NCI-H2196 treated with DMSO at 0.1 percent for 48 hours (cell line): ENCODE results near the gene RHBDD2.
"Not testable (repeated sequence)": the region's sequence is repeated elsewhere in the genome, so short reads cannot be mapped to it uniquely, and the experiment has no call there.

Experiments
- DNase-seq: peaks from one replicate; lab custom pipeline; 2025; ENCODE audit not compliant: unreplicated experiment; lab: John Stamatoyannopoulos, UW

Gene RHBDD2

DNA sequence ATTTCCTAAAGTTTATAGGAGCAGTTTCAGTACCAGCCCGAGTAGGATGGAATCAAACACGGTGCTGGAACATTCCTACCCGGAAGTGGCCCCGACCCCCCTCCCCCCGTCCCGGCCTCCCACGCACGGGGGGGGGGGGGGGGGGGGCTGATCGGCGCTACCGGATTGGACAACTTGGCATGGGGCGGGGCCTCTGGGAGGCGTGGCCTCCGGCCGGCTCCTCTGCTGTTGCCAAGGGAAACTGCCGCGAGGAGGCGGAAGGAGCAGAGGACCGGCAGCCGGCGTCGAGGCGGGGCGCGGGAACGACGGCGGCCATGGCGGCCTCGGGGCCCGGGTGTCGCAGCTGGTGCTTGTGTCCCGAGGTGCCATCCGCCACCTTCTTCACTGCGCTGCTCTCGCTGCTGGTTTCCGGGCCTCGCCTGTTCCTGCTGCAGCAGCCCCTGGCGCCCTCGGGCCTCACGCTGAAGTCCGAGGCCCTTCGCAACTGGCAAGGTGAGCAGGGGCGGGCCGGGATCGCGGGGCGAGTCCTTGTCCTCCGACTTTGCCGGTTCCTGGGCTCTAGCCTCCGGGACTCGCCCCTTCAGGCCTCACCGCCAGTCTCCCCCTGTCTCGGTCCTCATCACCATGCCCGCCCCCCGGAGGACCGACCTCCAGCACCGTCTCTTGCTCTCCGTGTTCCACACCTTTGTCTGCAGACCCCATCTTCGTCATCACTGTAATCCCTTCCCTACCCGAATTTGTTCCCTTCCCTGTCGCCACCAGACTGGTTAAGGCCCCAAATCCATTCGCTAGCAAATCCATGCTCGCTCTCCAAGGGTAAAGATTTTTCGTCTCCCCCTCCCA, at the start of gene RHBDD2:
Gene RHBDD2, plus strand, starts transcription at position 266 of the 843 bp plus-strand sequence. Its CDS starts 49 bp downstream, at position 315.
- DNase-seq, result peak; percentile 85

DNA sequence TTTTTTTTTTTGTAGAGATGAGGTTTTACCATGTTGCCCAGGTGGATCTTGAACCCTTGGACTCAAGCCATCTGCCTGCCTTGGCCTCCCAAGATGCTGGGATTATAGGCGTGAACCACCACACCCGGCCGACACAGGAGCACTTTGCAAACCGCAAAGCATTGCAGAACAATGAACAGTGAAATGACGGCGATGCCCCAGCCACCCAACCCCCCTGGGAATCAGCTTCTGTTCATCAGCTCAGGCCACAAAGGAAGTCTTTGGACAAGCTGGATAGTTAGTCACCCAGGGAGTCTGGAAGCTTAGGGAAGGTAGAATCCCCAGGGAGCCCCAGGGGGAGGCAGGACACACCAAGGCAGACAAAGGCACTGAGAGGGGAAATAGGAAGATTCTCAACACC, 49.2 kb upstream of the RHBDD2 start:
- not testable (repeated sequence) for DNase-seq

DNA sequence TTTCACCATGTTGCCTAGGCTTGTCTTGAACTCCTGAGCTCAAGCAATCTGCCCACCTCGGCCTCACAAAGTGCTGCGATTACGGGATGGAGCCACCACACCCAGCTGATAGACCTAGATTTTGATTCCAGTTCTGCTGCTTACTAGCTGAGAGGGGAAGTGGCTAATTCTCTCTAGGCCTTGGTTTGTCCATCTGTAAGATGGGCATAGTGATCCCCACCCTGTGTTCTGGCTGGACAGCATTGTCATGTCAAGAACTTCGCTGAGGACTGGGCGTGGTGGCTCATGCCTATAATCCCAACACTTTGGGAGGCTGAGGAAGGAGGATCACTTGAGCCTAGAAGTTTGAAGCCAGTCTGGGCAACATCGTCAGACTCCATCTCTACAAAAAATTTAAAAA, 47.9 kb upstream of the RHBDD2 start:
- DNase-seq, result no peak

DNA sequence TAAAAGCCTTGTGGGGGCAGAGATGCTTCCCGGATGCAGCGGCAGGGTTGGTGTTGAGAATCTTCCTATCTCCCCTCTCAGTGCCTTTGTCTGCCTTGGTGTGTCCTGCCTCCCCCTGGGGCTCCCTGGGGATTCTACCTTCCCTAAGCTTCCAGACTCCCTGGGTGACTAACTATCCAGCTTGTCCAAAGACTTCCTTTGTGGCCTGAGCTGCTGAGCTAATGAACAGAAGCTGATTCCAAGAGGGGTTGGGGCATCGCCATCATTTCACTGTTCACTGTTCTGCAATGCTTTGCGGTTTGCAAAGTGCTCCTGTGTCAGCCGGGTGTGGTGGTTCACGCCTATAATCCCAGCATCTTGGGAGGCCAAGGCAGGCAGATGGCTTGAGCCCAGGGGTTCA, 45.2 kb upstream of the RHBDD2 start:
- not testable (repeated sequence) for DNase-seq

DNA sequence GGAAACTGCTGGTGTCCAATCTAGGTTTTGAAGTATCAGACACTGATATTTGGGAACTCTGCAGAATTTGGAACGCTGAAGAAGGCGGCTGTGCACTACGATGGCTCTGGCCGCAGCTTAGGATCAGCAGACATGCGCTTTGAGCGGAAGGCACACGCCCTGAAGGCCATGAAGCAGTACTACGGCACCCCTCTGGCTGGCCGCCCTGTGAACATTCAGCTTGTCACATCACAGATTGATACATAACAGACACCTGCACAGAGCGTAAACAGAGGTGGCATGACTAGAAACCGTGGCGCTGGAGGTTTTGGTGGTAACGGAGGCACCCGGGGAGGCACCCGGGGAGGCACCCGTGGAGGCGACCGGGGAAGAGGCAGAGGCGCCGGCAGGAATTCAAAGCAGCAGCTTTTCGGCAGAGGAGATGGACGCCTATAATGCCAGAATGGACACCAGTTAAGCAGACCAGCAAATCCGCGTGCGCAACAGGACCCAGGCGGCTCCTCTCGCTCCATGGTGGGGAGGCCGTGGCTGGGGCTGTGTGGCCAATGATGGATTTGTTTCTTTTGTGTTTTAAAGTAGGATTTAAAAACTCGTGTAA, 43.0 kb upstream of the RHBDD2 start:
- DNase-seq, result no peak

DNA sequence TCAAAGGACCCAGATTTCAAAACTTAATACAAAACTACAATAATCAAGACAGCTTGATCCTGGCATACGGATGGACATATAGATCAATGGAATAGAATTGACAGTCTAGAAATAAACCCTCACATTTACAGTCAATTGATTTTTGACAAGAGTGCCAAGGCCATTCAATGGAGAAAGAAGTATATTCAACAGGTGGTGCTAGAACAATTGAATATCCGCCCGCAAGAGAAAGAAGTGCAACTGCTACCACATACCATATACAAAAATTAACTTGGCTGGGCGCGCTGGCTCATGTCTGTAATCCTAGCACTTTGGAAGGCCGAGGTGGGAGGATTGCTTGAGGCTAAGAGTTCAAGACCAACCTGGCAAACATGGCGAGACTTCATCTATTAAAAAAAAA, 42.0 kb upstream of the RHBDD2 start:
- DNase-seq, result no peak

DNA sequence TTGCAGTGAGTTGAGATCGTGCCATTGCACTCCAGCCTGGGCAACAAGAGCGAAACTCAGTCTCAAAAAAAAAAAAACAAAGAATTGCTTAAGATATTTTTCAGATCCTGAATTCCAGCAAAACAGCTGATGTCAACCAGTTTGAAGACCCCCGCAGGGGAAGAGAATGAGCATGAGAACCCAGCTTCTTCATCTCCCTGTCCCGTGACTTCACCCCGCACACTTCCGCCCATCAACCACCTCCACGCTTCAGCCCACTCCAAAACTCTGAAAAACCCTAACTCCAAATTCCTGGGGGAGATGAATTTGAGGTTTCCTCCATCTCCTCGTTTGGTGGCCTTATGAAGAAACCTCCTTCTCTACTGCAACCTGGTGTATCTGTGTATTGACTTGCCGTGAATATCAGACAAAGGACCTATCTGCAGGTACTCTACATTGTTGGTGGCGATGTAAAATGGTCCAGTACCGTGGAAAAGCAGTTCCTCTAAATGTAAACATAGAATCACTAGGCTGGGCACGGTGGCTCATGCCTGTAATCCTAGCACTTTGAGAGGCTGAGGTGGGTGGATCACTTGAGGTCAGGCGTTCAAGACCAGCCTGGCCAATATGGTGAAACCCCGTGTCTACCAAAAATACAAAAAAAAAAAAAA, 40.4 kb upstream of the RHBDD2 start:
- not testable (repeated sequence) for DNase-seq

DNA sequence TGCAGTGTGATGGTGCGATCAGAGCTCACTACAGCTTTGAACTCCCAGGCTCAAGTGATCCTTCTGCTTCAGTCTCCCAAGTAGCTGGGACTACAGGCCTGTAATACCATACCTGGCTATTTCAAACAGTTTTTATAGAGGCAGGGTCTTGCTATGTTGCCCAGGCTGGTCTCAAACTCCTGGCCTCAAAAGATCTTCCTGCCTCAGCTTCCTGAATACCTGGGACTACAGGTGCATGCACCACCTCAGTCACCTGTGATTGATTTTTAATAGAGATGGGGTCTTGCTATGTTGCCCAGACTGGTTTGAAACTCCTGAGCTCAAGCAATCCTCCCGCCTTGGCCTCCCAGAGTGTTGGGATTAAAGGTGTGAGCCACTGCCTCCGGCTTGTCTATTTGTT, 38.8 kb upstream of the RHBDD2 start:
- no peak for DNase-seq

DNA sequence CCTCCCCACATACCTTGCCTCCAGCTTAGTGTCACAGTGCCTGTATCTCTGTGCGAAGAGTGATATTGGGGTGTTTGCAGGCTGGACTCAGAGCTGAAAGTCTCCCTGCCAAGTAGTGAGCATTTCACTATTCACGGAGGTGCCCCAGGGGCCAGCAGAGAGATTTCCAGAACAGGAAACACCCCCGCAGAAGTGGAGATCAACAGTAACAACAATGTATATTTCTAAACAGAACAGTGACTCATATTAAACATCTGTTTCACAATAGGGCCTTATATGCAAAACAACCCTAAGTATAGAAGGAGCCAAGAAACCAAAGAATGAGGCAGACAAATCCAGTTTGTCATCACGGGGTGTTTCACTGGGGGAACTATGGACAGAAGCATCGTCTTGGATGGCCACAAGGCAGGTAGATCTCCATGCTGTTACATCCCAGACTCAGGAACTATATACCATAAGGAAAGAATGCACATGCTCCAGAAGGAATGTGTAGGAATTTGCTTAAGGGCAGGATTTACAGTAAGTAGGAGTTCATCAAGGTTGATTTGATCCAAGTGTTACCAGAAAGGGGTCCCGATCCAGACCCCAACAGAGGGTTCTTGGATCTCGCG, 35.9 kb upstream of the RHBDD2 start:
- no peak for DNase-seq

DNA sequence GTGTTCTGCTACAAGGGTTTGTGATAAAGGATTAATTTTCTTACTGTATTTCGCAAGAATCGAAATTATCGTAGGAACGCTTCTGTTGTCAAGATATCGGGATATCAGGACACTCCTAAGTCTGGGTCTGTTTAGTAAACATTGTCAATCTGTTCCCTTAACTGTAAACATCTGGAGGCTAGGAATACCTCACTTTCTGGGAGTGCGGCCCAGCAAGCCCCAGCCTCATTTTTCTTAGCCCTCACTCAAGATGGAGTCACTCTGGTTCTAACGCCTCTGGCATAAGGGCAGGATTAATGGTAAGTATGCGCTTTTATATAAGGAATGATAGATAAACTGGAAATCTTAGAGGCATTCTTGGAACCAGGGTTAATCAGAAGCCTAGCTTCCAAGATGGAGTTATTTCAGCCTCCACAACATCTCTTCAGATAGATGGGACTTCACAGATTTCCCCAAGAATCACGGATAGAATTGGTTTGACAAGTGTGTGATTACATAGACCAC, 35.2 kb upstream of the RHBDD2 start:
- DNase-seq, result no peak

DNA sequence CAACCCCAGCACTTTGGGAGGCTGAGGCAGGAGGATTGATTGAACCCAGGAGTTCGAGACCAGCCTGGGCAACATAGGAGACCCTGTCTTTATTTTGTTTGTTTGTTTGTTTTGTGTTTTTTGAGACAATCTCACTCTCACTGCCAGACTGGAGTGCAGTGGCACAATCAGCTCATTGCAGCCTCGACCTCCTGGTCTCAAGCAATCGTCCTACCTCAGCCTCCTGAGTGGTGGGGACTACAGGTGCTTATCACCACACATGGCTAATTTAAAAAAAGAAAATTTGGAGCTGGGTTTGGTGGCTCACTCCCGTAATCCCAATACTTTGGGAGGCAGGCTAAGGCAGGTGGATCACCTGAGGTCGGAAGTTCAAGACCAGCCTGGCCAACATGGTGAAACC, 34.7 kb upstream of the RHBDD2 start:
- no peak for DNase-seq

DNA sequence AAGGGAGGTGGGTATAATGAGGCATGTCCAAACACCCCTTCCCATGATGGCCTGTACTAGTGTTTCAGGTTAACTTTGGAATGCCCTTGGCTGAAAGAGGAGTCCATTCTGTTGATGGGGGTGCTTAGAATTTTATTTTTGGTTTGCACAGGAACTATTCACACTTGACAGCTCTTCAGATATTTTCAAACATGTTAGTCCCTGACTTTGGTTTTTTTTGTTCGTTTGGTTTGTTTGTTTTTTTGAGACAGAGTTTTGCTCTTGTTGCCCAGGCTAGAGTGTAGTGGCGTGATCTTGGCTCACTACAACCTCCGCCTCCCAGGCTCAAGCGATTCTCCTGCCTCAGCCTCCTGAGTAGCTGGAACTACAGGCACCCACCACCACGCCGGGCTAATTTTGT, 33.7 kb upstream of the RHBDD2 start:
- DNase-seq, result not testable (repeated sequence)

DNA sequence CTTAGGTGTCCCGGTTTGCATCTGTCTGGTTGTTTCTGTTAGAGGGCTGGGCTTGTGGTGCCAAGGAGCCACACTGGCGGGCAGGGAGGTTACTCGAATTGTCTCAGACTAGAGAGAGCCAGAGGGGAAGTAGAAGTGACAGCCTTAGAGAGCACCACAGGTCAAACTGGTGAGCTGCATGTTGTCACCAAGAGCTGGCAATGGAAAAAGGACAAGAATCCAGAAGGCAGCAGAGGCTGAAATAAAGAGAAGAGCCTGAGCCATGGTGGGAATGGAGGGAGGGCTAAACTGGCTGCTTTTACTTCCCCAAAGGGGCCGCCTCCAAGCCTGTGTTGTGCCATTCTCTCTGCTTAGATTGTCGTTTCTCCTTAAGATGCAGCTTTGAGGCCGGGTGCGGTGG, 31.1 kb upstream of the RHBDD2 start:
- DNase-seq, result no peak

DNA sequence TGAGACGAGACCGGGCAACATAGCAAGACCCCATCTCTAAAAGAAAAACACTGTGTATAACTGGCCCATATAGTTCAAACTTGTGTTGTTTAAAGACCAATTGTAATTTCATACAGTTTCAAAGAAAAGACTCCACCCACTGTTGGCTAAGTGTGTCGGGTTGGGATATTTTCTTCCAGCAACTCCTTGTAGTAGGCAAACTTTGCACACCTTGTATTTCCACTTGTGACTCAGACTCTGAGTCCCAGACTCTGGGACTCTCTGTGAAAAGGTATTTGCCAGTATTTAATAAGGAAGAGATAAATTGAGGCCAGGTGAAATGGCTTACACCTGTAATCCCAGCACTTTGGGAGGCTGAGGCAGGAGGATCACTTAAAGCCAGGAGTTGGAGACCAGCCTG, 29.3 kb upstream of the RHBDD2 start:
- no peak for DNase-seq

DNA sequence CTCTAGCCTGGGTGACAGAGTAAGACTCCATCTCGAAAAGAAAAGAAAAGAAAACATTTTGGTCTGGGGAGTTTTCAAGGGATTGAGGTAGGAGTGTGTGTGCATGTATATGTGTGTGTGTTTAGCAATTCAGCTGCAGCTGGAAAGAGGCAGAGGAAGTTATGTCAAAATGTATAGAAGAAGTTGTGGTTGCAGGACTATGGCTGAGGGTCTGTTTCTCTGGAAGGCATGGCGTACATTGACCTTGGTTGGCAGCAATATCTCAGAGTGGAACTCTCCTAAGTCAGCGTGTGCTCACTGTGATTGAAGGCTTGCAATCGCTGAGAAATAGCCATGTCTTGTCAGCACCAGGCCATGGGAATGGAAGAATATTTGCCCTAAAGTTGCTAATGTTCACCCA, 28.6 kb upstream of the RHBDD2 start:
- DNase-seq, result no peak

DNA sequence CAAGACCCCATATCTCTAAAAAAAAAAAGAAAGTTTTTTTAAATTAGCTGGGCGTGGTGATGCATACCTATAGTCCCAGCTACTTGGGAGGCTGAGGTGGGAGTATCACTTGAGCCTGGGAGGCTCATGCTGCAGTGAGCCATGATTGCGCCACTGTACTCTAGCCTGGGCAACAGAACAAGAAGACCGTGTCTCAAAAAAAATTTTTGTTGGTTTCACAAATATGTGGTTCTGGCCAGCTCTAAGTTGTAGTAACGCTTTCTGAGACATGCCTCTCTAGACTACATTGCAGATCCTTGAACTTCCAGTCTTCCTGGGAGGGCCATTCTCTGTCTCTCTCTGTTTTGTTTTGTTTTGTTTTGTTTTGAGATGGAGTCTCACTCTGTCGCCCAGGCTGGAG, 24.6 kb upstream of the RHBDD2 start:
- DNase-seq, result no peak

DNA sequence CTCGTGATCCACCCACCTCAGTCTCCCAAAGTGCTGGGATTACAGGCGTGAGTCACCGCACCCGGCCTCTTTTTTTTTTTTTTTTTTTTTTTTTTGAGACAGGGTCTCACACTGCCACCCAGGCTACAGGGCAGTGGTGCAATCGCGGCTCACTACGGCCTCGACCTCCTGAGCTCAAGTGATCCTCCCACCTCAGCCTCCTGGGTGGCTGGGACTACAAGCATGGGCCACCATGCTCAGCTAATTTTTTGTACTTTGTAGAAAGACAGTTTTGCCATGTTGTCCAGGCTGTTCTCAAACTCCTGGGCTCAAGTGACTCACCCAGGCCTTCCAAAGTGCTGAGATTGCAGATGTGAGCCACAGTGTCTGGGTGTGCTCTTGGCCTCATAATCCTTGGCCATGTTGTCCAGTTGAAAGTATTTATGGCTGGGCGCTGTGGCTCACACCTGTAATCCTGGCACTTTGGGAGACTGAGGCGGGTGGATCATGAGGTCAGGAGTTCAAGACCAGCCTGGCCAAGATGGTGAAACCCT, 24.0 kb upstream of the RHBDD2 start:
- not testable (repeated sequence) for DNase-seq

DNA sequence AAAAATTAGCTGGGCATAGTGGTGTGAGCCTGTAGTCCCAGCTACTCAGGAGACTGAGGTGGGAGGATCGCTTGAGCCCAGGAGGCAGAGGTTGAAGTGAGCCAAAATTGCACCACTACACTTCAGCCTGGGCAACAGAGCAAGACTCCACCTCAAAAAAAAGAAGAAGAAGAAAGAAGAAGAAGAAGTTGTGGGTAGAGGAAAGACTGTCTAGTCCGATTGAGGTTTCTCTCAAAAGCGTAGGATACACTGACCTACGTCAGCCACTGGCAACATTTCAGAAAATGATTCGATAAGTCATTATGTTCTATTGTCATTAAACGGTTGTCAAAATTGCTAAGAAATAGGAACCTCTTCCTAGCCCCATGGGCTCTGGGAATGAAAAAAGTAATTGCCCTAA, 22.3 kb upstream of the RHBDD2 start:
- DNase-seq, result no peak

DNA sequence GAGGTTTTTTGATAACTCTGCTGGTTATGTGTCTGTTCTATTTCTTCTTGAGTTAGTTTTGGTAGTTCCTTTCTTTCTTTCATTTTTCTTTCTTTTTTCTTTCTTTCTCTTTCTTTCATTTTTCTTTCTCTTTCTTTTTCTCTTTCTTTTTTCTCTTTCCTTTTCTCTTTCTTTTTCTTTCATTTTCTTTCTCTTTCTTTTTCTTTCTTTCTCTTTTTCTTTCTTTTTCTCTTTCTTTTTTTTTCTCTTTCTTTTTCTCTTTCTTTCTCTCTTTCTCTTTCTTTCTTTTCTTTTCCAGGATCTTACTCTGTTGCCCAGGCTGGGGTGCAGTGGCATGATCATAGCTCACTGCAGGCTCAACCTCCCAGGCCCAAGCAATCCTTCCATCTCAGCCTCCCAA, 20.4 kb upstream of the RHBDD2 start:
- DNase-seq, result no peak

DNA sequence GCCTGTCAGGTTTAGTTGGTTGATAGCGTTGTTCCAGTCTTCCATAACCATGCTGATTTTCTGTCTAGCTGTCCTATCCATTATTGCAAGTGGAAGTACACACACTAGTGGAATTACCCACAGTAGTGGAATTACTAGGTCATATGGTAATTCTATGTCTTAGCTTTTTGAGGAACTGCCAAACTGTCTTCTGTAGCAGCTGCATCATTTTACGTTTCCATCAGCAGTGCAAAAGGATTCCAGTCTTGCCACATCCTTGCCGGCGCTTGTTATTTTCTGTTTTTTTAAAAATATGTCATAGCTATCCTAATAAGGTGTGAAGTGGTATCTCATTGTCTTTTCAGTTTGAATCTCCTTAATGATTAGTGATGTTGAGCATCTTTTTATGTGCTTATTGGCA, 17.2 kb upstream of the RHBDD2 start:
- no peak for DNase-seq

DNA sequence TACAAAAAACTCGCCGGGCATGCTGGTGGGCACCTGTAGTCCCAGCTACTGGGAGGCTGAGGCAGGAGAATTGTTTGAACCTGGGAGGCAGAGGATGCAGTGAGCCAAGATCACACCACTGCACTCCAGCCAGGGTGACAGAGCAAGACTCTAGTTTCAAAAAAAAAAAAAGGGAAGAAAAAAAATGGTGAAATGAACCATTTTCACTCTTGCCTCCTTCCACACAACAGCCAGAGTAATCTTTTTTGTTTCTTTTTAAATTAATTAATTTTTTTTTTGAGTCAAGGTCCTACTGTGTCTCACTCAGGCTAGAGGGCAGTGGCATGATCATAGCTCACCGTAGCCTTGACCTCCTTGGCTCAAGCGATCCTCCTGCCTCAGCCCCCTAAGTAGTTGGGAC, 14.6 kb upstream of the RHBDD2 start:
- not testable (repeated sequence) for DNase-seq
